ENCODE measurements around the gene TTN.

GRCh38 chr2:178811901-178812300 lies 4.7 kb upstream of the TTN start:
- no peak for TF ChIP-seq CTCF (IDR thresholded peaks at IDR 0.05)
- no peak for TF ChIP-seq POLR2A (IDR thresholded peaks at IDR 0.05)

Measured in uterus (tissue), 2 donors.